HCT116 (cell line): ENCODE data around the gene CNTN5. TPM values are rescaled to one million over a fixed set of nuclear protein-coding genes. Genes with fewer than 3 reads are reported as not detected.

Source experiments
- ATAC-seq: fragments of 200-7000 bp; cut with Tn5 transposase; 2 replicates; pipeline ENCODE4 v1.9.1; 2020; ENCODE audit warnings: mild to moderate bottlenecking, moderate library complexity
- BruUV-seq: library from RNA; stranded (reverse); fragments of 400-500 nt; replicated peaks from 2 replicates; lab custom pipeline; 2021; lab: Mats Ljungman, UMichigan
- CTCF ChIA-PET: fragments of 300-600 bp; sonication (Branson Sonifier 250); formaldehyde crosslinking; loops from one replicate; lab custom pipeline; 2021; ENCODE audit warnings: antibody characterized with exemption; lab: Charles Lee
- POLR2A ChIA-PET: fragments of 300-600, 350-600 bp; sonication (Branson Sonifier 250); formaldehyde crosslinking; loops from one replicate; lab custom pipeline; 2021; ENCODE audit warnings: antibody characterized with exemption; lab: Charles Lee
- RAD21 ChIA-PET, 2 experiments: fragments of 300-600 bp; sonication (Branson Sonifier 250); formaldehyde crosslinking; loops; one replicate each; lab custom pipeline; 2023; ENCODE audit warnings: low total read pairs in 2 of 2; ENCODE audit not compliant: uncharacterized antibody in 2 of 2, unreplicated experiment in 2 of 2, low non-redundant PET in 1 of 2; lab: Charles Lee
- DNase-seq: peaks from one replicate; pipeline ENCODE4 v3.0.0-alpha.2; 2010; ENCODE audit warnings: low read depth, low spot score
- H2AFZ ChIP-seq: fragments of 200-600 bp; shearing (Covaris generic), sonication (generic); 2 replicates; pipeline ENCODE4 v1.6.1; 2017; ENCODE audit warnings: low read depth, mixed run types, mixed read lengths, antibody characterized with exemption, low read length; ENCODE audit not compliant: poor library complexity, severe bottlenecking
- H3K27ac ChIP-seq: 2 replicates; pipeline ENCODE4 v1.5.1; 2012; ENCODE audit warnings: low read depth, low read length
- H3K27me3 ChIP-seq: fragments of 200-600 bp; sonication (generic); 2 replicates; pipeline ENCODE4 v1.6.1; 2016; ENCODE audit warnings: mixed run types, low read length, mixed read lengths; ENCODE audit not compliant: insufficient read depth
- H3K36me3 ChIP-seq, 2 experiments: fragments of 200-500 bp in 1 of 2; fragments of 200-600 bp in 1 of 2; sonication (Bioruptor generic) in 1 of 2; sonication (generic) in 1 of 2; 2 replicates each; pipeline versions ENCODE4 v1.5.1 to v1.6.1; 2014 to 2016; ENCODE audit warnings: low read length in 2 of 2, inconsistent platforms in 1 of 2, mixed read lengths in 1 of 2, mixed run types in 1 of 2; ENCODE audit not compliant: insufficient read depth in 2 of 2, control insufficient read depth in 1 of 2
- H3K4me1 ChIP-seq, 2 experiments: fragments of 200-600 bp in 1 of 2; sonication (generic) in 1 of 2; 2 replicates each; pipeline versions ENCODE4 v1.5.1 to v1.6.1; 2012 to 2017; ENCODE audit warnings: low read length in 2 of 2, inconsistent platforms in 1 of 2, mild to moderate bottlenecking in 1 of 2, mixed read lengths in 1 of 2, mixed run types in 1 of 2, moderate library complexity in 1 of 2; ENCODE audit not compliant: insufficient read depth in 2 of 2, control insufficient read depth in 1 of 2
- H3K4me2 ChIP-seq: fragments of 200-600 bp; sonication (generic); 2 replicates; pipeline ENCODE4 v1.6.1; 2017; ENCODE audit warnings: mixed run types, low read length, mixed read lengths
- H3K4me3 ChIP-seq, 2 experiments: fragments of 200-600 bp in 1 of 2; sonication (generic) in 1 of 2; replicated peaks in 1 of 2; 2 replicates each; pipeline ENCODE4 v1.5.1; 2011 to 2016; ENCODE audit warnings: low read length in 2 of 2, control low read depth in 1 of 2, low read depth in 1 of 2, mild to moderate bottlenecking in 1 of 2, mixed read lengths in 1 of 2, mixed run types in 1 of 2
- H3K79me2 ChIP-seq: fragments of 200-600 bp; sonication (generic); 2 replicates; pipeline ENCODE4 v1.6.1; 2017; ENCODE audit warnings: mild to moderate bottlenecking, mixed run types, low read length, moderate library complexity, mixed read lengths; ENCODE audit not compliant: insufficient read depth
- H3K9ac ChIP-seq: fragments of 200-600 bp; sonication (generic); 2 replicates; pipeline ENCODE4 v1.6.1; 2016; ENCODE audit warnings: low read length, mixed read lengths
- H3K9me2 ChIP-seq: fragments of 200-600 bp; sonication (generic), shearing (Covaris generic); 2 replicates; pipeline ENCODE4 v1.6.1; 2017; ENCODE audit warnings: mixed run types, mild to moderate bottlenecking, moderate library complexity; ENCODE audit not compliant: insufficient read depth
- H3K9me3 ChIP-seq, 2 experiments: fragments of 200-500 bp in 1 of 2; fragments of 200-600 bp in 1 of 2; sonication (Bioruptor generic) in 1 of 2; sonication (generic) in 1 of 2; 2 replicates each; pipeline ENCODE4 v1.6.1; 2014 to 2017; ENCODE audit warnings: low read length in 2 of 2, mixed read lengths in 2 of 2, inconsistent platforms in 1 of 2, low read depth in 1 of 2, mild to moderate bottlenecking in 1 of 2, mixed run types in 1 of 2, moderate library complexity in 1 of 2; ENCODE audit not compliant: control insufficient read depth in 1 of 2, insufficient read depth in 1 of 2
- H4K20me1 ChIP-seq: fragments of 200-600 bp; sonication (generic), shearing (Covaris generic); 2 replicates; pipeline ENCODE4 v1.6.1; 2017; ENCODE audit warnings: mixed run types, mild to moderate bottlenecking, moderate library complexity; ENCODE audit not compliant: insufficient read depth
- CBX3 ChIP-seq: IDR thresholded peaks from 2 replicates; pipeline ENCODE4 v1.6.1; 2012; ENCODE audit warnings: low read depth
- CEBPB ChIP-seq: IDR thresholded peaks from 2 replicates; pipeline ENCODE4 v1.6.1; 2012; ENCODE audit warnings: low read depth
- ELF1 ChIP-seq: IDR thresholded peaks from 2 replicates; pipeline ENCODE4 v1.6.1; 2012; ENCODE audit warnings: low read depth, borderline replicate concordance
- EZH2 ChIP-seq: fragments of 200-600 bp; sonication (generic); IDR thresholded peaks from 2 replicates; pipeline ENCODE4 v1.6.1; 2017; ENCODE audit warnings: antibody characterized with exemption, mixed run types
- EZH2phosphoT487 ChIP-seq: fragments of 200-600 bp; IDR thresholded peaks from 2 replicates; pipeline ENCODE4 v1.6.1; 2018; ENCODE audit warnings: antibody characterized with exemption, borderline replicate concordance
- JUND ChIP-seq: IDR thresholded peaks from 2 replicates; pipeline ENCODE4 v1.6.1; 2012
- POLR2A ChIP-seq: IDR thresholded peaks from 2 replicates; pipeline ENCODE4 v1.7.0; 2011; ENCODE audit warnings: borderline replicate concordance; ENCODE audit not compliant: insufficient read depth, insufficient read length; ENCODE audit errors: extremely low read depth
- POLR2AphosphoS5 ChIP-seq: IDR thresholded peaks from 2 replicates; pipeline ENCODE4 v1.6.1; 2011; ENCODE audit warnings: mild to moderate bottlenecking, low read depth, low read length, moderate library complexity
- RAD21 ChIP-seq: IDR thresholded peaks from 2 replicates; pipeline ENCODE4 v1.6.1; 2012; ENCODE audit warnings: low read depth, mild to moderate bottlenecking
- SIN3A ChIP-seq: IDR thresholded peaks from 2 replicates; pipeline ENCODE4 v1.6.1; 2012; ENCODE audit warnings: low read depth
- ZFX ChIP-seq: fragments of 450-650 bp; IDR thresholded peaks from 2 replicates; pipeline ENCODE4 v1.6.1; 2017
- intact Hi-C: fragments of 100-400 bp; cut with micrococcal nuclease; formaldehyde crosslinking; loops from 2 replicates; pipeline ENCODE4 v1.10.0; 2022
- total RNA-seq: library from RNA; stranded (reverse); gene quantifications from one replicate; pipeline ENCODE4 v1.2.1, GENCODE V29; 2021; ENCODE audit not compliant: unreplicated experiment
- TF ChIP-seq, protein P1 (sequence below): IDR thresholded peaks from 2 replicates; pipeline ENCODE4 v1.6.1; 2012; ENCODE audit warnings: low read depth
- TF ChIP-seq, protein P2 (sequence below): IDR thresholded peaks from 2 replicates; pipeline ENCODE4 v1.6.1; 2012
- TF ChIP-seq, protein P3 (sequence below), 3 experiments: fragments of 200-600 bp in 1 of 3; sonication (generic) in 1 of 3; IDR thresholded peaks in 2 of 3; conservative IDR thresholded peaks in 1 of 3; 2 replicates each; pipeline ENCODE4 v1.5.1; 2012 to 2017; ENCODE audit warnings: low read depth in 2 of 3, low read length in 2 of 3, antibody characterized with exemption in 1 of 3, borderline replicate concordance in 1 of 3, control low read depth in 1 of 3, mild to moderate bottlenecking in 1 of 3, mixed read lengths in 1 of 3, mixed run types in 1 of 3, moderate library complexity in 1 of 3; ENCODE audit not compliant: insufficient read depth in 1 of 3

CNTN5 gene
- total RNA-seq, 1 experiment from 2014 or later: not detected

DNA sequence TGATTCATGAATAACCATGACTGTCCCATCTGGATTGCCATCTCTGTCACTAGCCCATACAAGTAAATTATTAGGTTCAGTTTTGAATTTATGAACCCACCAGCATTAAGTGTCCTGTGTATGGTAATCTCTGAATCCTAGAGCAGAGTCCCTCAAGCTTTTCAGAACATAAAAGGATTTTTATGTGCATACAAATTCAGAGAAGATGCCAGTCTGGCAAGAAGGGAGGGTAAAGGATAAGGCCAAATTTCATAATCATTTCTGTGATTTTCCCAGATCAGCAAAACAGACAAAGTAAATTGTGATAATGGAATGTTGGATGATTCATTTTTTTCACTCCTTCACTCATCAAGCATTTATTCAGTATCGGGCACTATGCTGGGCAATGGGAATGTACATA is 1295.2 kb downstream of the CNTN5 start:
- H3K9ac ChIP-seq: no peak overlapping the region
- intact Hi-C loops: no loop called here
- ChIA-PET CTCF (no interaction called here), POLR2A (no interaction called here), RAD21 (no interaction called here)
- no peak for TF ChIP-seq CEBPB
- TF ChIP-seq JUND: no peak
- TF ChIP-seq, protein P1, sequence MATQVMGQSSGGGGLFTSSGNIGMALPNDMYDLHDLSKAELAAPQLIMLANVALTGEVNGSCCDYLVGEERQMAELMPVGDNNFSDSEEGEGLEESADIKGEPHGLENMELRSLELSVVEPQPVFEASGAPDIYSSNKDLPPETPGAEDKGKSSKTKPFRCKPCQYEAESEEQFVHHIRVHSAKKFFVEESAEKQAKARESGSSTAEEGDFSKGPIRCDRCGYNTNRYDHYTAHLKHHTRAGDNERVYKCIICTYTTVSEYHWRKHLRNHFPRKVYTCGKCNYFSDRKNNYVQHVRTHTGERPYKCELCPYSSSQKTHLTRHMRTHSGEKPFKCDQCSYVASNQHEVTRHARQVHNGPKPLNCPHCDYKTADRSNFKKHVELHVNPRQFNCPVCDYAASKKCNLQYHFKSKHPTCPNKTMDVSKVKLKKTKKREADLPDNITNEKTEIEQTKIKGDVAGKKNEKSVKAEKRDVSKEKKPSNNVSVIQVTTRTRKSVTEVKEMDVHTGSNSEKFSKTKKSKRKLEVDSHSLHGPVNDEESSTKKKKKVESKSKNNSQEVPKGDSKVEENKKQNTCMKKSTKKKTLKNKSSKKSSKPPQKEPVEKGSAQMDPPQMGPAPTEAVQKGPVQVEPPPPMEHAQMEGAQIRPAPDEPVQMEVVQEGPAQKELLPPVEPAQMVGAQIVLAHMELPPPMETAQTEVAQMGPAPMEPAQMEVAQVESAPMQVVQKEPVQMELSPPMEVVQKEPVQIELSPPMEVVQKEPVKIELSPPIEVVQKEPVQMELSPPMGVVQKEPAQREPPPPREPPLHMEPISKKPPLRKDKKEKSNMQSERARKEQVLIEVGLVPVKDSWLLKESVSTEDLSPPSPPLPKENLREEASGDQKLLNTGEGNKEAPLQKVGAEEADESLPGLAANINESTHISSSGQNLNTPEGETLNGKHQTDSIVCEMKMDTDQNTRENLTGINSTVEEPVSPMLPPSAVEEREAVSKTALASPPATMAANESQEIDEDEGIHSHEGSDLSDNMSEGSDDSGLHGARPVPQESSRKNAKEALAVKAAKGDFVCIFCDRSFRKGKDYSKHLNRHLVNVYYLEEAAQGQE: no peak
- TF ChIP-seq POLR2AphosphoS5: no peak
- TF ChIP-seq, protein P2, sequence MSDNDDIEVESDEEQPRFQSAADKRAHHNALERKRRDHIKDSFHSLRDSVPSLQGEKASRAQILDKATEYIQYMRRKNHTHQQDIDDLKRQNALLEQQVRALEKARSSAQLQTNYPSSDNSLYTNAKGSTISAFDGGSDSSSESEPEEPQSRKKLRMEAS: no peak
- TF ChIP-seq EZH2phosphoT487: no peak
- no peak for TF ChIP-seq CBX3
- H4K20me1 ChIP-seq: no peaks in the 10 kb centered on the region
- no peaks in the 10 kb centered on the region for H3K4me1 ChIP-seq
- H3K4me3 ChIP-seq: no peak overlapping the region
- no peak for ATAC-seq
- no peak overlapping the region for H2AFZ ChIP-seq
- no peaks in the 10 kb centered on the region for H3K9me3 ChIP-seq
- no peaks in the 10 kb centered on the region for H3K27me3 ChIP-seq
- H3K27ac ChIP-seq: no peak overlapping the region
- no TSS peak for BruUV-seq
- DNase-seq: no peak
- no peaks in the 10 kb centered on the region for H3K36me3 ChIP-seq
- H3K79me2 ChIP-seq: no peaks in the 10 kb centered on the region
- H3K4me2 ChIP-seq: no peak overlapping the region
- no peaks in the 10 kb centered on the region for H3K9me2 ChIP-seq

DNA sequence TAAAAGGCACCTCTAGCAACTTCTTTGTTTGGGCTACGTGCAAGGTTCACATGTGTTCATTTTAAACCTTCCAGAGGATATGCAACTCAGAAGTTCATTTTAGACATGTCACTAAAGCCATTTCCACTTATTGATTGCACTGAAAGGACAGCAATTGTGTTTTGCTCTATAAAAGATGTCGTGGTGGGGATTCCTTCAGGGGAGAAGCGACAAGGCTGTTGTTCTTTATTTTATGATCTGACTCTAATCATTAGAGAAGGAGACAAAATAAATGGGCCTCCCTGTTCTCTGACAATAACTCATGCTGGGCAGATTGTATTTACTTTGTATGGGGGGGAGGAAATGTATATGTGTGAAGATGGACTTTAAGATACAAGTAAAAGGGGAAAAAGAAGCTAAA is 1296.2 kb downstream of the CNTN5 start:
- intact Hi-C loops: no loop called here
- ChIA-PET CTCF (no interaction called here), RAD21 (no interaction called here), POLR2A (no interaction called here)
- no peaks in the 10 kb centered on the region for H3K4me1 ChIP-seq
- no TSS peak for BruUV-seq
- no peak overlapping the region for H3K4me3 ChIP-seq
- H3K9me3 ChIP-seq: no peaks in the 10 kb centered on the region
- no peaks in the 10 kb centered on the region for H3K79me2 ChIP-seq
- H3K4me2 ChIP-seq: no peak overlapping the region
- H3K9me2 ChIP-seq: no peaks in the 10 kb centered on the region
- no peaks in the 10 kb centered on the region for H3K36me3 ChIP-seq
- H3K27ac ChIP-seq: no peak overlapping the region
- H2AFZ ChIP-seq: no peak overlapping the region
- ATAC-seq (no peak), DNase-seq (no peak)
- no peaks in the 10 kb centered on the region for H3K27me3 ChIP-seq
- H3K9ac ChIP-seq: no peak overlapping the region
- no peaks in the 10 kb centered on the region for H4K20me1 ChIP-seq
- TF ChIP-seq POLR2AphosphoS5: no peak
- no peak for TF ChIP-seq ELF1
- TF ChIP-seq SIN3A: no peak
- no peak for TF ChIP-seq ZFX
- TF ChIP-seq EZH2: no peak
- TF ChIP-seq POLR2A: no peak
- TF ChIP-seq, protein P3, sequence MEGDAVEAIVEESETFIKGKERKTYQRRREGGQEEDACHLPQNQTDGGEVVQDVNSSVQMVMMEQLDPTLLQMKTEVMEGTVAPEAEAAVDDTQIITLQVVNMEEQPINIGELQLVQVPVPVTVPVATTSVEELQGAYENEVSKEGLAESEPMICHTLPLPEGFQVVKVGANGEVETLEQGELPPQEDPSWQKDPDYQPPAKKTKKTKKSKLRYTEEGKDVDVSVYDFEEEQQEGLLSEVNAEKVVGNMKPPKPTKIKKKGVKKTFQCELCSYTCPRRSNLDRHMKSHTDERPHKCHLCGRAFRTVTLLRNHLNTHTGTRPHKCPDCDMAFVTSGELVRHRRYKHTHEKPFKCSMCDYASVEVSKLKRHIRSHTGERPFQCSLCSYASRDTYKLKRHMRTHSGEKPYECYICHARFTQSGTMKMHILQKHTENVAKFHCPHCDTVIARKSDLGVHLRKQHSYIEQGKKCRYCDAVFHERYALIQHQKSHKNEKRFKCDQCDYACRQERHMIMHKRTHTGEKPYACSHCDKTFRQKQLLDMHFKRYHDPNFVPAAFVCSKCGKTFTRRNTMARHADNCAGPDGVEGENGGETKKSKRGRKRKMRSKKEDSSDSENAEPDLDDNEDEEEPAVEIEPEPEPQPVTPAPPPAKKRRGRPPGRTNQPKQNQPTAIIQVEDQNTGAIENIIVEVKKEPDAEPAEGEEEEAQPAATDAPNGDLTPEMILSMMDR (IDR thresholded peaks at IDR 0.05 in 2 of 3, conservative IDR thresholded peaks at IDR 0.05 in 1 of 3; ENCODE audit: borderline replicate concordance in 1 of 3, insufficient read depth in 1 of 3, low read depth in 2 of 3, low read length in 2 of 3): no peak
- TF ChIP-seq RAD21: no peak
- TF ChIP-seq, protein P2: no peak
- no peak for TF ChIP-seq EZH2phosphoT487
